Endodermal cell (in vitro differentiated cells): ENCODE measurements around the gene NRG2. TPM values are rescaled to one million over a fixed set of nuclear protein-coding genes. Genes with fewer than 3 reads are reported as not detected.

Source experiments
- DNase-seq: peaks from one replicate; pipeline ENCODE4 v3.0.0-alpha.2; 2017
- H3K27ac ChIP-seq: 2 replicates; pipeline ENCODE4 v1.5.1; 2013; ENCODE audit warnings: mild to moderate bottlenecking, low read depth, low read length, moderate library complexity
- H3K27me3 ChIP-seq: 2 replicates; pipeline ENCODE4 v1.6.1; 2013; ENCODE audit warnings: mild to moderate bottlenecking, low read length, moderate library complexity; ENCODE audit not compliant: insufficient read depth, control insufficient read depth, poor library complexity, severe bottlenecking
- H3K36me3 ChIP-seq: 2 replicates; pipeline ENCODE4 v1.7.0; 2013; ENCODE audit warnings: mild to moderate bottlenecking, low read length, moderate library complexity; ENCODE audit not compliant: control insufficient read depth, insufficient read depth
- H3K4me1 ChIP-seq: one replicate; pipeline ENCODE4 v1.7.0; 2013; ENCODE audit warnings: low read length; ENCODE audit not compliant: control insufficient read depth, insufficient read depth
- H3K4me3 ChIP-seq: 2 replicates; pipeline ENCODE4 v1.5.1; 2013; ENCODE audit warnings: mild to moderate bottlenecking, low read length, moderate library complexity
- H3K9ac ChIP-seq: 2 replicates; pipeline ENCODE4 v1.6.1; 2013; ENCODE audit warnings: mild to moderate bottlenecking, low read length, moderate library complexity; ENCODE audit not compliant: poor library complexity, severe bottlenecking; ENCODE audit errors: extremely low read depth
- H3K9me3 ChIP-seq: 2 replicates; pipeline ENCODE4 v1.6.1; 2013; ENCODE audit warnings: mild to moderate bottlenecking, low read length, moderate library complexity; ENCODE audit not compliant: control insufficient read depth
- H3K27ac Mint-ChIP-seq: 2 replicates; pipeline ENCODE4 v1.8.0; 2020; ENCODE audit warnings: mixed read lengths
- H3K27me3 Mint-ChIP-seq: 2 replicates; pipeline ENCODE4 v1.8.0; 2021; ENCODE audit warnings: mild to moderate bottlenecking, mixed read lengths; ENCODE audit not compliant: insufficient read depth
- H3K36me3 Mint-ChIP-seq: 2 replicates; pipeline ENCODE4 v1.8.0; 2020; ENCODE audit warnings: low read depth, mixed read lengths
- H3K4me1 Mint-ChIP-seq: 2 replicates; pipeline ENCODE4 v1.8.0; 2020; ENCODE audit warnings: mixed read lengths
- H3K4me3 Mint-ChIP-seq: 2 replicates; pipeline ENCODE4 v1.8.0; 2020; ENCODE audit warnings: mild to moderate bottlenecking, moderate library complexity, mixed read lengths
- H3K9me3 Mint-ChIP-seq: 2 replicates; pipeline ENCODE4 v1.8.0; 2020; ENCODE audit warnings: mild to moderate bottlenecking, mixed read lengths
- WGBS, 2 experiments: methylation state at CpG; one replicate each; pipeline versions ENCODE4 v1.1.5 to v1.1.7; 2013; ENCODE audit warnings: missing lambda C conversion rate in 2 of 2, mixed read lengths in 1 of 2; ENCODE audit not compliant: insufficient coverage in 1 of 2, insufficient read length in 1 of 2; 5-methylcytosine and 5-hydroxymethylcytosine counted together
- total RNA-seq, 2 donors: library from RNA; stranded (reverse); fragmentation: NEBNext Ultra II Directional in 1 of 2; extraction: Animal tissue kit (Norgen Biotek cat#: 25700) in 1 of 2; gene quantifications; 2 replicates in 1 of 2; 3 replicates in 1 of 2; pipeline ENCODE4 v1.2.1, GENCODE V29; 2021
- TF ChIP-seq, protein P1 (sequence below): fragments of 200-600 bp; sonication (generic); conservative IDR thresholded peaks from 2 replicates; pipeline ENCODE4 v1.5.0; 2021; ENCODE audit warnings: antibody characterized with exemption, mild to moderate bottlenecking

Gene NRG2
- total RNA-seq, 2 donors from 2014 or later = 10.8 to 12.5 TPM

DNA sequence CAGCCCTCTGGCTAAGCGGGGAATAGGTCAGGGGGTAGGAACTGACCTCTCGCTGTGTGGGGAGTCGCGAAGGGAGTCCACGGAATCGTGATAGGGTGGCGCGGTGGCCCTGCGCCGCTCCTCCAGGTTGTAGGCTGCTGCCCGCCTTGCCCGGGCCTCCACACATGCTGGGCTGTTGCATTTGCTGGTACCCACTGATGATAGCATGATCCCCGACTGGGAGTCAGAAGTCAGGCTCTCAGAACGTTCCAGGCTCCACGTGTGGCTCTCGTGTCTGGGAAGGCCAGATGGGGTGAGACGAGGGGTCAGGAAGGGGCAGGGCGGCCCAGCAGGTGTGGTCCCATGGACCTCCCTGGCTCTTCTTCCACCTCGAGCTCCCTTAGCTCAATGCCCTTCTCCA, 191.5 kb downstream of the NRG2 start:
- H3K4me3 Mint-ChIP-seq = no peak overlapping the region
- H3K27ac Mint-ChIP-seq = no peak overlapping the region
- H3K4me1 ChIP-seq = no peaks in the 10 kb centered on the region
- H3K9me3 Mint-ChIP-seq = no peaks in the 10 kb centered on the region
- H3K4me1 Mint-ChIP-seq = peaks cover 6% of the 10 kb centered on the region
- no peak overlapping the region for H3K9ac ChIP-seq
- peaks cover 10% of the 10 kb centered on the region for H3K36me3 Mint-ChIP-seq
- H3K27me3 ChIP-seq = peaks cover 24% of the 10 kb centered on the region
- H3K27ac ChIP-seq = no peak overlapping the region
- H3K36me3 ChIP-seq = no peaks in the 10 kb centered on the region
- peaks cover 53% of the 10 kb centered on the region for H3K27me3 Mint-ChIP-seq
- WGBS, 2 experiments = 91 to 94% methylated on average over 12 to 19 of the region's 19 CpGs
- no peaks in the 10 kb centered on the region for H3K9me3 ChIP-seq
- TF ChIP-seq, protein P1, sequence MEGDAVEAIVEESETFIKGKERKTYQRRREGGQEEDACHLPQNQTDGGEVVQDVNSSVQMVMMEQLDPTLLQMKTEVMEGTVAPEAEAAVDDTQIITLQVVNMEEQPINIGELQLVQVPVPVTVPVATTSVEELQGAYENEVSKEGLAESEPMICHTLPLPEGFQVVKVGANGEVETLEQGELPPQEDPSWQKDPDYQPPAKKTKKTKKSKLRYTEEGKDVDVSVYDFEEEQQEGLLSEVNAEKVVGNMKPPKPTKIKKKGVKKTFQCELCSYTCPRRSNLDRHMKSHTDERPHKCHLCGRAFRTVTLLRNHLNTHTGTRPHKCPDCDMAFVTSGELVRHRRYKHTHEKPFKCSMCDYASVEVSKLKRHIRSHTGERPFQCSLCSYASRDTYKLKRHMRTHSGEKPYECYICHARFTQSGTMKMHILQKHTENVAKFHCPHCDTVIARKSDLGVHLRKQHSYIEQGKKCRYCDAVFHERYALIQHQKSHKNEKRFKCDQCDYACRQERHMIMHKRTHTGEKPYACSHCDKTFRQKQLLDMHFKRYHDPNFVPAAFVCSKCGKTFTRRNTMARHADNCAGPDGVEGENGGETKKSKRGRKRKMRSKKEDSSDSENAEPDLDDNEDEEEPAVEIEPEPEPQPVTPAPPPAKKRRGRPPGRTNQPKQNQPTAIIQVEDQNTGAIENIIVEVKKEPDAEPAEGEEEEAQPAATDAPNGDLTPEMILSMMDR = no peak
- H3K4me3 ChIP-seq = no peak overlapping the region
- no peak for DNase-seq

DNA sequence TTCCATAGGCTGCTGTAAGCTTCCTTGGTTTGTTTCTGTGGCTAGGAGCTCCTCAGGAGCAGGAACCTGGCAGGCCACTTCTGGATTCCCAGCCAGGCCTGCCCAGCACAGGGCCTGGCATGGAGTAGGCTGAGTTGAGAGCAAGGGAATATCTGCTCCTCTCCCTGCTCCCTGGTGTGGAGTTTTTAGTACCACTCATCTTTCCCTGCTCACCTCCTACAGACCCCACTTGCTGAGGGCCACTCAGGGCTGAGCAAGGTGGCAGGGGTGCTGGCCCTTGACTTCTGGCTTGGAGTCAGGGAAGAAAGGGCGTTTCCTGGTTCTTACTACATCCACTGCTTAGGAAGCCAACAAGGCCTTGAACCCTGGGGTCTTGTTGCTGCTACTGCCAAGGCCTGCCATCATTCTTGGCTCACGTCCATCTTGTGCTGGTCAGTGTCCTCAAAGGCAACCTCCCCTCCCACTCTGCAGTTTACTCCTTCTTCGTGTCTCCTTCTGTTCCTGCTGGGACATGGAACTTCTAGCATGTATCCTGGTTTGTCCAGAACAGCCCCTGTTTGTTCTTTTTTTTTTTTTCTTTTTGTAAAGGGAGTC, 192.6 kb downstream of the NRG2 start:
- no peaks in the 10 kb centered on the region for H3K9me3 Mint-ChIP-seq
- H3K36me3 Mint-ChIP-seq = peaks cover 10% of the 10 kb centered on the region
- no peak overlapping the region for H3K4me3 Mint-ChIP-seq
- no peak for DNase-seq
- TF ChIP-seq, protein P1 = no peak
- H3K27ac Mint-ChIP-seq = no peak overlapping the region
- no peaks in the 10 kb centered on the region for H3K4me1 ChIP-seq
- H3K27ac ChIP-seq = no peak overlapping the region
- peaks cover 35% of the 10 kb centered on the region for H3K27me3 ChIP-seq
- WGBS, 2 experiments = 90 to 96% methylated on average over 3 of the region's 3 CpGs
- H3K4me3 ChIP-seq = no peak overlapping the region
- no peaks in the 10 kb centered on the region for H3K36me3 ChIP-seq
- H3K27me3 Mint-ChIP-seq = peaks cover 61% of the 10 kb centered on the region
- H3K4me1 Mint-ChIP-seq = peaks cover 6% of the 10 kb centered on the region
- no peak overlapping the region for H3K9ac ChIP-seq
- no peaks in the 10 kb centered on the region for H3K9me3 ChIP-seq

DNA sequence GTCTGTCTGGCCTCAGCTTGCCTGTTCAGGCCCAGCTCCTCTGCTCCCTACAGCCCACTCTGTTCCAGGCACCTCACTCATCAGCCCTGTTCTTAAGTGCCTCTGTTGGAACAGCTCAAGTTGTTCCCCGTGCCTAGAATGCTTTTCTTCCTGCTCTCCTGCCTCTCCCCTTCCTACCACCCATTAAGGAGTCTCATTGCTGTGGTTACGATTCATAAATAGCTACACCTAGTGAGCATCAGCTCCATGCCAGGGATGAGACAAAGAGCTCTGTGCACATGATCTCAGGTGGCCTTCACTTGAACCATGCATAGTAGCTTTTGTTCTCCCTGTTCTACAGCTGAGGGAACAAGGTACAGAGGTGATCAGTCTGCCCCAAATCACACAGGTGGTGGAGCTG, 193.2 kb downstream of the NRG2 start:
- no peak overlapping the region for H3K27ac Mint-ChIP-seq
- Histone ChIP-seq H3K4me3 (no peak overlapping the region), H3K9me3 (no peaks in the 10 kb centered on the region), H3K9ac (no peak overlapping the region), H3K36me3 (no peaks in the 10 kb centered on the region), H3K27me3 (peaks cover 41% of the 10 kb centered on the region), H3K4me1 (no peaks in the 10 kb centered on the region), H3K27ac (no peak overlapping the region)
- 91 to 92% methylated on average over 2 of the region's 2 CpGs for WGBS, 2 experiments
- peaks cover 6% of the 10 kb centered on the region for H3K4me1 Mint-ChIP-seq
- no peak overlapping the region for H3K4me3 Mint-ChIP-seq
- peaks cover 64% of the 10 kb centered on the region for H3K27me3 Mint-ChIP-seq
- peaks cover 10% of the 10 kb centered on the region for H3K36me3 Mint-ChIP-seq
- H3K9me3 Mint-ChIP-seq = no peaks in the 10 kb centered on the region
- TF ChIP-seq, protein P1 = no peak
- DNase-seq = no peak
